Measurements from ENCODE around the gene ARHGEF37.

Gene ARHGEF37

DNA sequence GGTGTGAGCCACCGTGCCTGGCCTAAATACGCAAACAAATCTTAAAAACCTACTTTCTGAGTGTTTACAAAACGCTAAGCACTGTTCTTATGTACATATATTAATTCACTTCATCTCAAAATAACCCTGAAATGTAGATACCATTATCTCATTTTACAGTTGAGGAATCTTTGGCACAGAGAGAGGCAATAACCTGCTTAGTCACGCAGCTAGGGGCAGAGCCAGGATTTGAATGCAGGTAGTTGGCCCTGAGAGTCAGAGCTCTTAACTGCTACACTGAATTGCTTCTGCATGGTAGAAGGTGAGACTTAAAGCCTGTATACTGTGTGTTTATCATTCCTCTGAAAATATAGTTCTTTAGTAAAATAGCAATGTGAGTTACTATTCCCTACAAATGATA is 21.9 kb downstream of the ARHGEF37 start:
- no peak for DNase-seq

- no peak for DNase-seq
Measured at GRCh38 chr5:149603920-149604319, 22.6 kb downstream of the ARHGEF37 start.

DNA sequence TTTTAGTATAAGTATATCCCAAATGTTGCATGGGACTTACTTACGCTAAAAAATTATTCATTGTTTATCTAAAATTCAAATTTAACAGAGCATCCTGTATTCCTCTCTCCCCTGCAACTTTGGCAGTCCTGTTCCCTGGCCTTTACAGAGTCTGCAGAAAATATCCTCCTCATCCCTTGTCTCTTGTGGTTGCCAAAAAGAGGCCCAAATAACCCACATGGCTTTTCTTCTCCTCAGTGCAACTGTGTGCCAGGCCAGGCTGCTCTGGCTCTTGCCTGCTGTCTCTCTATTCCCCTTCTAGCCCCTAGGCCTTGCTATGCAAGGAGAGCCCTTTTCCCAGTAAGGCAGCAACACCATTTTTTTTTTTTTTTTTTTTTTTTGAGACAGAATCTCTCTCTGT is 23.0 kb downstream of the ARHGEF37 start:
- no peak for DNase-seq

- DNase-seq, result no peak
Measured at GRCh38 chr5:149605354-149605997, 24.2 kb downstream of the ARHGEF37 start.

GRCh38 chr5:149605998-149606724 is 24.9 kb downstream of the ARHGEF37 start:
- DNase-seq, result no peak

DNA sequence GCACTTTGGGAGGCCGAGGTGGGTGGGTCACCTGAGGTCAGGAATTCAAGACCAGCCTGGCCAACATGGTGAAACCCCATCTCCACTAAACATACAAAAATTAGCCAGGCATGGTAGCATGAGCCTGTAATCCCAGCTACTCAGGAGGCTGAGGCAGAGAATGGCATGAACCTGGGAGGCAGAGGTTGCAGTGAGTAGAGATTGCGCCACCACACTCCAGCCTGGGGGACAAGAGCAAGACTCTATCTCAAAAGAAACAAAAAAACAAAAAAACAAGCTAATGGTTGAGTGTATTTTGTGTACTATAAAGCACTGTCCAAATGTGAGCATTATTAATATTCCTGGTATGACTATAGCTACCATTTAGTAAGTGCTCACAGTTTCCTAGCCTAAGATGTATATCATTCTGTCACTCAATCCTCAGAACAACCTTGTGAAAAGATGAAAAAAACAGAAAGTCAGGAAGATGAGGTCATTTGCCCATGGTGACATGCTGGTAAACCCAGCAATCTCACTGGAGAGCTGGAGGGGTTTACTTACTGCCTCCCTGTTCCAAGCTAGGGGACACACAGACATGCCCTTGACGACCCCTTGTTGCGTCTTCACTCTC is 27.7 kb downstream of the ARHGEF37 start:
- DNase-seq, result no peak

DNA sequence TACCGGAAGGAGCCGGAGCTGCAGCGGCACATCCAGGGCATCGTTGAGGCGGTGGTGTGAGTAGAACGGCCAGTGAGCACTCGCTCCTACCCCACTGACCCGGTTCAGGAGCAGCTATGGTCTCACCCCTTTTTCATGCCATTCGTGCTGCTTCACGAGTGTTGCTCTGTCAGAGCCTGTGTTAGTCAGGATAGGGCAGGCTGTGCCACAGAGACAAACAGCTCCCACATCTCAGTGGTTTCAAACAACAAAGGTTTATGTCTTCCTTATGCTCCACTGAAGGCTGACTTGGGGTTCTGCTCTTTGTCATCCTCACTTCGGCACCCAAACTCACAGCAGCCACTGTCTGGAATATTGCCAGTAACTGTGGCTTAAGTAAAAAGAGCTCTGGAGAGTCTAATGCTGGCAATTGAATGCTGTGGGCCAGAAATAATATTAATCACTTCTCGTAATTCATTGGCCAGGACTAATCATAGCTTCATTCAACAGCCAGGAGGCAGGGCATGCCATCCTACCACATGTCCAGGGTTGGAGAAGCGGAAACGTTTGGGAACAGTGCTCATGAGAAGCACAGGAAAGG is 28.4 kb downstream of the ARHGEF37 start:
- DNase-seq, result no peak

- DNase-seq, result no peak
Measured at GRCh38 chr5:149610589-149611255, 29.4 kb downstream of the ARHGEF37 start.

GRCh38 chr5:149611326-149611725 is 30.0 kb downstream of the ARHGEF37 start:
- no peak for DNase-seq

DNA sequence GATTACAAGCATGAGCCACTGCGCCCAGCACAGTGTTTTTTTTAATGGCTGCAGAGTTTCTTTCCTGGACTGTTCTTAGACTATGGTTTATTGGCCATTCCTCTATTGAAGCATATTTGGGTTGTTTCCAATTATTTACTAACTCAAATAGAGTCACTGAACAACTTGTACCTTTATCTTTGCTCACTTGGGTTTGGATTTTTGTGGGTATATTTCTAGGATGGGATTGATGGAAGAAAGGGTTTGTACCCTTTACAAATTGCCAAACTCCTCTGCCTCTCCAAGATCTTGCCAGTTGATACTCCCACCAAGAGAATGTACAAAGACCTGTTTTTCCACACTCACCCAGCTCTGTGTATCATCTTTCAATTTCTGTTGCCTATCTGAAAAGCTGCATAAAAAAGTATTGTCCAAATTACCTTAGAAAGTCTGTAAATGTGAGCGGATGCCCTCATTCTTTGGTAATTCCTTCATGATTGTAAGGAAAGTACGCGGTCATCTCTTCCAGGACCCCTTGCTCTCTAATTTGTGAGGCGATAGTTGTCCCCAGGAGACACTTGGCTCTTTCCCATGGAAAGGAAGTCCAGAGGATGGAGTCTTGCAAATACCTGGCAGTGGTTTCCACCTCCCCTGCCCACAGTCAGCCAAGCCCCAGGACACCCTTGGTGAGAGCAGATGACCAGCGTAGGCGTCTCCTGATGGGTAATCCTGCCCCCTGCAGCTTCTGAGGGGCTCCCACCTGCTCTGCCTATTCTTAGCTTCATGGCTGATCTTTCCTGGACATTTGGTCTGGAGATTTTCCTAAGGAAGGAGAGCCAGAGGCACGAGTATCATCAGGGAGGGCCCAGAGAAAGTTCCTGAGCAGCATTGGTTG is 33.0 kb downstream of the ARHGEF37 start:
- no peak for DNase-seq

- DNase-seq, result no peak
Measured at GRCh38 chr5:149615976-149616375, 34.7 kb downstream of the ARHGEF37 start.

GRCh38 chr5:149616727-149617285 is 35.5 kb downstream of the ARHGEF37 start:
- DNase-seq, result no peak

- no peak for DNase-seq
Measured at GRCh38 chr5:149617760-149618306, 36.5 kb downstream of the ARHGEF37 start.

GRCh38 chr5:149618581-149619248 is 37.4 kb downstream of the ARHGEF37 start:
- DNase-seq, result peak; percentile 28 to 50 (median 30)

GRCh38 chr5:149621415-149622098 is 40.3 kb downstream of the ARHGEF37 start:
- DNase-seq, result no peak

DNA sequence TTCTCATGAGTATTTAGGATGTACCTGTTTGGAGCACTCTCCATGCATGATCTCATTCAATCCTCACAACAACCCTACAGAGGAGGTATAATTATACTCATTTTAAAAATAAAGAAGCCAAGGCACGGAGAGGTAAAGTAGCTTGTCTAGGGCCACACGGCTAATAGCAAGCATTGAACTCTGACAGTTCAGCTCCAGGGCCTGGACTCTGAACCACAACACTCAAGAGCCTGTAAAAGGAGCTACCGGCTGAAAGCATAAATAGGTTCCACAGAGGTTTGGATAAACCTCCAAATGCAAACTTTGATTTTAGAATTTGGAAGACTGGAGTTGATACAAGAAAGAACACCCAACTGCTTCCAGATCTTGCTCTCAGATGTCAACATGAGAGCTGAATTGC is 41.2 kb downstream of the ARHGEF37 start:
- DNase-seq, result peak in 2 of 3 experiments; percentile 2 to 8

DNA sequence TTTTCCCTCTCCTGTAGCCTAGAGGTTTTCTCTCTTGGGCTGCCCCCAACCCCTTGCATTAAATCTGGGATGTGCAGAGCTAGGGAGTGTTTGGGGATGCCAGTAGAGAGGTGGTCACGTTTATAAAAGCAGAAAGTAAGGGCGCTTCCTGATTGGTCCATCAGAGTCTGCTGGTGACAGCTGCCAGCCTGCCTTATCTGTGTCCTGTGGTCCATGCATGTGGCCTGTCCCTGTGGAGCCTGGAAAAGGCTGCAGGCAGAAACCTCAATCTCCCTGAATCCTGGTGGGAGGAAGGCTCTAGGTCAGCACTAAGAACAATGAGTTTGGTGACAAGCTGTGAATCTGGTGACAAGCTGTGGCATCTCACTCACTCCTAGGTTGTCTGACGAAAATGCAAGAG is 42.2 kb downstream of the ARHGEF37 start:
- DNase-seq, result no peak

GRCh38 chr5:149627070-149627469 is 45.8 kb downstream of the ARHGEF37 start:
- DNase-seq, result no peak

GRCh38 chr5:149628221-149628620 is 46.9 kb downstream of the ARHGEF37 start:
- DNase-seq, result peak in 1 of 3 experiments; percentile 3

- no peak for DNase-seq
Measured at GRCh38 chr5:149628846-149629388, 47.6 kb downstream of the ARHGEF37 start.
